ENCODE results near the gene PYCARD.
A peak's percentile ranks its signal among the peaks of the same experiment; 100 is the strongest.
"Not testable (repeated sequence)": the region's sequence is repeated elsewhere in the genome, so short reads cannot be mapped to it uniquely, and the experiment has no call there.

Gene PYCARD

GRCh38 chr16:31179747-31180459 lies 22.7 kb downstream of the PYCARD start, which contains the start of gene FUS:
Gene FUS (plus strand): TSS chr16:31180139. CDS start chr16:31180215, 76 bp downstream.
- H3K27ac ChIP-seq (ENCODE audit: low read depth, low read length), result peak within 1 kb of the TSS; percentile 96
- H3K9me3 ChIP-seq (ENCODE audit: control insufficient read depth, insufficient read depth, low read length), result no peaks in the 10 kb centered on the region
- H3K27me3 ChIP-seq (ENCODE audit: control insufficient read depth, insufficient read depth, low read length), result no peaks in the 10 kb centered on the region
- H3K9ac ChIP-seq (ENCODE audit: low read depth, low read length), result peak within 1 kb of the TSS; percentile 97
- H3K36me3 ChIP-seq (ENCODE audit: control insufficient read depth, insufficient read depth, low read length), result peaks cover 37% of the 10 kb centered on the region
- H3K4me3 ChIP-seq (ENCODE audit: low read depth, low read length), result peak within 1 kb of the TSS; percentile 85
- peaks cover 6% of the 10 kb centered on the region; the same call in 1 of the 2 replicates for H3K4me1 ChIP-seq (ENCODE audit: control insufficient read depth, insufficient read depth, low read length)

- Histone ChIP-seq H3K27ac (ENCODE audit: low read depth, low read length) (peak overlapping the region; percentile 96), H3K27me3 (ENCODE audit: control insufficient read depth, insufficient read depth, low read length) (no peaks in the 10 kb centered on the region), H3K4me1 (ENCODE audit: control insufficient read depth, insufficient read depth, low read length) (peaks cover 6% of the 10 kb centered on the region; the same call in 1 of the 2 replicates), H3K9ac (ENCODE audit: low read depth, low read length) (peak overlapping the region; percentile 97), H3K9me3 (ENCODE audit: control insufficient read depth, insufficient read depth, low read length) (no peaks in the 10 kb centered on the region), H3K36me3 (ENCODE audit: control insufficient read depth, insufficient read depth, low read length) (peaks cover 32% of the 10 kb centered on the region), H3K4me3 (ENCODE audit: low read depth, low read length) (peak overlapping the region; percentile 85)
Measured at GRCh38 chr16:31179219-31179746, 23.3 kb downstream of the PYCARD start.

- Histone ChIP-seq H3K27me3 (ENCODE audit: control insufficient read depth, insufficient read depth, low read length) (no peaks in the 10 kb centered on the region), H3K9ac (ENCODE audit: low read depth, low read length) (no peak overlapping the region), H3K4me3 (ENCODE audit: low read depth, low read length) (no peak overlapping the region), H3K27ac (ENCODE audit: low read depth, low read length) (no peak overlapping the region), H3K4me1 (ENCODE audit: control insufficient read depth, insufficient read depth, low read length) (peaks cover under 1% of the 10 kb centered on the region; the same call in 1 of the 2 replicates), H3K9me3 (ENCODE audit: control insufficient read depth, insufficient read depth, low read length) (no peaks in the 10 kb centered on the region), H3K36me3 (ENCODE audit: control insufficient read depth, insufficient read depth, low read length) (peaks cover 11% of the 10 kb centered on the region)
Measured at GRCh38 chr16:31177136-31177535, 25.4 kb downstream of the PYCARD start.

- H3K4me3 ChIP-seq (ENCODE audit: low read depth, low read length); H3K4me1 ChIP-seq (ENCODE audit: control insufficient read depth, insufficient read depth, low read length); H3K27me3 ChIP-seq (ENCODE audit: control insufficient read depth, insufficient read depth, low read length); H3K9me3 ChIP-seq (ENCODE audit: control insufficient read depth, insufficient read depth, low read length); H3K9ac ChIP-seq (ENCODE audit: low read depth, low read length); H3K36me3 ChIP-seq (ENCODE audit: control insufficient read depth, insufficient read depth, low read length): not testable (repeated sequence)
- peak overlapping the region; percentile 21 for H3K27ac ChIP-seq (ENCODE audit: low read depth, low read length)
Measured at GRCh38 chr16:31170048-31170447, 32.5 kb downstream of the PYCARD start.

- Histone ChIP-seq H3K27me3 (ENCODE audit: control insufficient read depth, insufficient read depth, low read length) (no peaks in the 10 kb centered on the region), H3K9me3 (ENCODE audit: control insufficient read depth, insufficient read depth, low read length) (no peaks in the 10 kb centered on the region), H3K27ac (ENCODE audit: low read depth, low read length) (no peak overlapping the region), H3K4me1 (ENCODE audit: control insufficient read depth, insufficient read depth, low read length) (no peaks in the 10 kb centered on the region), H3K4me3 (ENCODE audit: low read depth, low read length) (no peak overlapping the region), H3K9ac (ENCODE audit: low read depth, low read length) (no peak overlapping the region), H3K36me3 (ENCODE audit: control insufficient read depth, insufficient read depth, low read length) (no peaks in the 10 kb centered on the region)
Measured at GRCh38 chr16:31168848-31169247, 33.7 kb downstream of the PYCARD start.

GRCh38 chr16:31167315-31167714 lies 35.2 kb downstream of the PYCARD start:
- H3K27me3 ChIP-seq (ENCODE audit: control insufficient read depth, insufficient read depth, low read length), result no peaks in the 10 kb centered on the region
- no peak overlapping the region for H3K9ac ChIP-seq (ENCODE audit: low read depth, low read length)
- H3K9me3 ChIP-seq (ENCODE audit: control insufficient read depth, insufficient read depth, low read length), result no peaks in the 10 kb centered on the region
- H3K4me1 ChIP-seq (ENCODE audit: control insufficient read depth, insufficient read depth, low read length), result no peaks in the 10 kb centered on the region
- no peaks in the 10 kb centered on the region for H3K36me3 ChIP-seq (ENCODE audit: control insufficient read depth, insufficient read depth, low read length)
- no peak overlapping the region for H3K4me3 ChIP-seq (ENCODE audit: low read depth, low read length)
- H3K27ac ChIP-seq (ENCODE audit: low read depth, low read length), result no peak overlapping the region

- Histone ChIP-seq H3K9me3 (ENCODE audit: control insufficient read depth, insufficient read depth, low read length) (no peaks in the 10 kb centered on the region), H3K4me1 (ENCODE audit: control insufficient read depth, insufficient read depth, low read length) (no peaks in the 10 kb centered on the region), H3K27me3 (ENCODE audit: control insufficient read depth, insufficient read depth, low read length) (no peaks in the 10 kb centered on the region), H3K27ac (ENCODE audit: low read depth, low read length) (no peak overlapping the region), H3K4me3 (ENCODE audit: low read depth, low read length) (no peak overlapping the region), H3K9ac (ENCODE audit: low read depth, low read length) (no peak overlapping the region), H3K36me3 (ENCODE audit: control insufficient read depth, insufficient read depth, low read length) (no peaks in the 10 kb centered on the region)
Measured at GRCh38 chr16:31157136-31157535, 45.4 kb downstream of the PYCARD start.

Measured in HUES48 (cell line).